Stomach (tissue), 4 donors: ENCODE data around the gene PRKG1.

Source experiments
- CTCF ChIP-seq, 7 experiments: fragments of 450-650 bp in 4 of 7; fragments of 200-600 bp in 3 of 7; sonication (generic) in 3 of 7; IDR thresholded peaks; one replicate each; pipeline ENCODE4 v1.5.1; 2016 to 2019; ENCODE audit warnings: antibody characterized with exemption in 7 of 7, control low read depth in 2 of 7, mild to moderate bottlenecking in 1 of 7
- EP300 ChIP-seq: sonication (generic); formaldehyde crosslinking; IDR thresholded peaks from one replicate; pipeline ENCODE4 v1.6.1; 2017; ENCODE audit warnings: antibody characterized with exemption
- POLR2A ChIP-seq, 4 donors: fragments of 450-650 bp; IDR thresholded peaks; one replicate each; pipeline ENCODE4 v1.6.1; 2016; ENCODE audit warnings: antibody characterized with exemption in 4 of 4, control low read depth in 2 of 4, mild to moderate bottlenecking in 1 of 4, moderate library complexity in 1 of 4

- TF ChIP-seq CTCF (IDR thresholded peaks at IDR 0.05) (no peak), POLR2A (IDR thresholded peaks at IDR 0.05) (no peak), EP300 (no peak)
Observed at GRCh38 chr10:52332815-52333214, 1258.5 kb downstream of the PRKG1 start.
